ENCODE data around the gene MPST.

Gene MPST

GRCh38 chr22:37021710-37022482, 2.4 kb downstream of the MPST start:
- FAIRE-seq = no peak

GRCh38 chr22:37022483-37023337, 3.2 kb downstream of the MPST start:
- FAIRE-seq (no peak), DNase-seq (ENCODE audit: insufficient read length, low spot score) (no peak)

More at GRCh38 chr22:37021710-37022482, 2.4 kb downstream of the MPST start:
- DNase-seq (ENCODE audit: insufficient read length, low spot score) = no peak

- DNase-seq (ENCODE audit: insufficient read length, low spot score) (no peak), FAIRE-seq (no peak)
Measured at GRCh38 chr22:37023743-37024338, 4.3 kb downstream of the MPST start.

GRCh38 chr22:37024339-37025157, 5.0 kb downstream of the MPST start:
- DNase-seq (ENCODE audit: insufficient read length, low spot score) (no peak), FAIRE-seq (no peak)

- DNase-seq (ENCODE audit: insufficient read length, low spot score) = no peak
- no peak for FAIRE-seq
Measured at GRCh38 chr22:37025500-37026070, 6.0 kb downstream of the MPST start.

GRCh38 chr22:37026325-37026724, 6.8 kb downstream of the MPST start:
- no peak for FAIRE-seq
- DNase-seq (ENCODE audit: insufficient read length, low spot score) = no peak

GRCh38 chr22:37027556-37027955, 8.0 kb downstream of the MPST start:
- DNase-seq (ENCODE audit: insufficient read length, low spot score) = no peak
- FAIRE-seq = no peak

- DNase-seq (ENCODE audit: insufficient read length, low spot score) (no peak), FAIRE-seq (no peak)
Measured at GRCh38 chr22:37028692-37029674, 9.4 kb downstream of the MPST start.

- FAIRE-seq = no peak
- no peak for DNase-seq (ENCODE audit: insufficient read length, low spot score)
Measured at GRCh38 chr22:37030560-37031281, 11.2 kb downstream of the MPST start.

- DNase-seq (ENCODE audit: insufficient read length, low spot score) (no peak), FAIRE-seq (no peak)
Measured at GRCh38 chr22:37032134-37032534, 12.6 kb downstream of the MPST start.

- DNase-seq (ENCODE audit: insufficient read length, low spot score) (no peak), FAIRE-seq (no peak)
Measured at GRCh38 chr22:37032535-37033460, 13.3 kb downstream of the MPST start.

- no peak for DNase-seq (ENCODE audit: insufficient read length, low spot score)
- no peak for FAIRE-seq
Measured at GRCh38 chr22:37033605-37034430, 14.3 kb downstream of the MPST start.

- FAIRE-seq = no peak
- DNase-seq (ENCODE audit: insufficient read length, low spot score) = no peak
Measured at GRCh38 chr22:37036655-37037377, 17.3 kb downstream of the MPST start.

GRCh38 chr22:37037669-37038068, 18.1 kb downstream of the MPST start:
- no peak for FAIRE-seq

GRCh38 chr22:37039466-37039865, 19.9 kb downstream of the MPST start:
- no peak for FAIRE-seq
- DNase-seq (ENCODE audit: insufficient read length, low spot score) = no peak

More at GRCh38 chr22:37037669-37038068, 18.1 kb downstream of the MPST start:
- no peak for DNase-seq (ENCODE audit: insufficient read length, low spot score)

Data from HTR-8/SVneo (cell line).